NCI-H2196 (cell line): ENCODE measurements around the gene EYA4.
A peak's percentile ranks its signal among the peaks of the same experiment; 100 is the strongest.

Experiments used
- DNase-seq: peaks from one replicate; lab custom pipeline; 2025; ENCODE audit not compliant: unreplicated experiment; lab: John Stamatoyannopoulos, UW

EYA4 gene

DNA sequence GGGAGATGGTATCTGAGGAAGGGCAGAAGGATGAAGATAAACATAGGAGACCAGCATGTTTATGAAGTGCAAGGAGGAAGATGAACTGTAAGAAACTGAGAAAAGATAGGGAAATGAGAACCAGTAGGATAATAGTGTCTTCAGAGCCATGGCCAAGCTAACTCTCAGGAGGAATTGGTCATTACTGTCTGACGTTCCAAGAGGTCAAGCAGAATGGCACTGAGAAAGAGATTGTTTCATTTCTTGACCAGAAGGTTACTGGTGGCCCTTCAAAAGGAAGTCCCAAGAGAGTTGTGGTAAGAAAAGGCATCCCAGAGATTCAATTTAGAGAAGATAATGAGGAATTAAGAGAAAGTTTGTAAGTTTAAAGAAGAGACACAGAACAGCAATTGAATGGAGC, 47.5 kb downstream of the EYA4 start:
- DNase-seq, result no peak

DNA sequence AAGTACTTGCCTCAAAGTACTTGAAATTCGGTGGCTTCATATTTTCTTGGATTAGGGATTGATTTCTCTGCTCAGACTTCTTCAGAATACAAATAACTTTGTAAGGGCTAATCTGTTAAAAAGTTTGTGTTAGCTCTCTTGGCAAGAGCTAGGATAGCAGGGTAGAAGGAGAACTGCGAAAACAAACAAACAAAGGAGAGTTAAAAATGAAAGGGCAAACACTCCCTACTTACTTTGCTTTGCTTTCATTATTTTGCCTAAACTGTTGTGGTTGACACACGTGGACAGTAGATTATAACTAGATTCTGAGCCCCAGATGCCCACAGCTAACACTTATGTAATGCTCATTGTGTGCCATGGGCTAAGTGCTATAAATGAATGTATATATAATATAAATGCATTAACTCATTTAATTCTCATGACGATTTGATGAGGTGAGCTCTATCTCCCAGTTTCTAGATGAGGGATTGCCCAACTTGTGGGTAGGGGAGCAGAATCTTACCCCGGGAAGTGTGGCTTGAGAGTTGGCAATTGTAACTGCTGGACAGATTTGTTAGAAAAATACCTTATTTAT, 48.7 kb downstream of the EYA4 start:
- DNase-seq, result no peak

DNA sequence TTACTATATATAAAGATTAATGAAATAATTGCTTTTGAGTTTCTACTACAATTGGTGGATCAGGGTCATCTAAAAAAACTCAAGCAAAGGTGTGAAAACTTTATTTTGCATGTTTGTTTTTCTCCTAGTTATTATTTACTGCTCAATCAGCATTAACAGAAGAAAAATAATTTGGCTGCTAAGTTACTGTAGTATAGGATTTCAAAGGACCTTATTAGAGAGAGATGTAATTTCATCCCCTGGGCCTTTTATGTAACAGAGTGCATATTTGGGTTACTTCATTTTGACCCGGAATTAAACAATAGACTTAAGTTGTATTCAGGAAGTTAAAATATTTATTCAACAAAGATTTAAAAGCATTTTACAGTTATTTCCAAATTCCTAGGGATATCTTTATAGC, 49.8 kb downstream of the EYA4 start:
- DNase-seq, result no peak

DNA sequence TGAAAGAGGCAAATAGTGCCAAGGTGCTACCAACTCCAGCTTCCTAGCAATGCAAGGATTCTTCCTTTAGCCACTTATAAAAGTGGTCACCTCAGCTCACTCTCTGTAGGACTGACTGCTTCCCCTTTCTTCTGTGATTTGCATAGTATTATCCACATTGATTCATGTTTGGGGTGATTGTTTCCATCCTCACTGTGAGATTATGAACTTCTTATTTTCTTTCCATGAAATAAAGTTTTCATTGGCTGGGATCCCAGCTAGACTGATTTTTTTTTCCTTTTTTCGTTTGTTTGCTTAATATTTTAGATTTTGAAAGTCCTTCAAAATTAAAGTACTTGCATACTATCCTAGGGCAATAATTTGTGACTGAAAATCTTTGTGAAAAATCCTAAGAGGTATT, 50.5 kb downstream of the EYA4 start:
- DNase-seq, result no peak

DNA sequence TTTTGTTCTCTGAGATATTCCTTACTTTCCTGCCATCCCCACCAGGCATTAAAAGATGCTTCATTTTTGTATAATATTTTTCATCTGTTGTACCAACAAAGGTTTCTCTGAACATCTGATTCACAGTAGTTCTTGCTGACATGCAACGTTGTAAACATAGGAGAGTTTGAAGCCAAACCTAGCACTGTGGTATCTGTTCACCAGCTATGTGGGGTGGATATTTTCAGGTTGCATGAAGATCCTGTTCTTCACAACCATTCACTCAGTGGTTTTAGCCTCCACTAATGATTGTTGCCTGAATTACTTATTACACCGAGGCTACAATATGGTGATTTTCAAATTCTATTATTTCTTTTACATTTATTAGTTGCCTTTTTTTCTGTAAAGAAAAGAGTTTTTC, 56.5 kb downstream of the EYA4 start:
- no peak for DNase-seq

DNA sequence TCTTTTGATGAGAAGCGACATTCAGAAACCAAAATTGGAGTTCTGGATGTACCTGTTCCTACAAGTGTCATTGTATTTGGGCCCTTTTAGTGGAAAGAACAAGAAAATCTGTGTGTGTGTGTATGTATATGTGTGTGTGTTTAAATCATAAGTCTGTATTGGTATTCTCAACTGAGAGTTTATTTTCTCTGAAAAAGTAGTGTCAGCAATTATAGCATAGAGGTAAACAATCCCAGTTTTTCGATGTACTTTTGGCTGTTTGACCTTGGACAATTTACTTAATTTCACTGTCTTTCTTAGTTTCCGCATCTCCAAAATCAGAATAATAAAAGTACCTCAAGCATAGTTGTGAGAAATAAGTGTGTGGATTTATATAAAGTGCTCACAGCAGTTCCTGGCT, 57.2 kb downstream of the EYA4 start:
- DNase-seq, result no peak

DNA sequence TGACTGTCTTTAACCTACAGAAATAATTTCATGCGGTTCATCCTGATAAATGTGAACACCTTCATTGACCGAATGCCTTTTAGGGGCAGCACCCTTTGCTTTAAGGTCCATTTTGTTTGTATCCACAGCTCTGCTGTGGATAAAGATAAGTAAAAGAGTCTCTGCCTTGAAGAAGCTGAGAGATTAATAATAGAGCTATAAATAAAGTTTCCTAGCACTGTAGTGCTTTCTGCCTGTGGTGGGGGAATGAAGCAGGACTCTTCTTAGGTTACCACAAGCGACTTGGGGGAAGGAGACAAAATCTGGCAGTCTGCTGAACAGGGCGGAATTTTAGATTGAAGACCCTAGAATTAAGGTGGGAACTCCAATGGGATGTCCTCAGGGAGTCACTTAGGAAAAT, 57.6 kb downstream of the EYA4 start:
- DNase-seq, result no peak

DNA sequence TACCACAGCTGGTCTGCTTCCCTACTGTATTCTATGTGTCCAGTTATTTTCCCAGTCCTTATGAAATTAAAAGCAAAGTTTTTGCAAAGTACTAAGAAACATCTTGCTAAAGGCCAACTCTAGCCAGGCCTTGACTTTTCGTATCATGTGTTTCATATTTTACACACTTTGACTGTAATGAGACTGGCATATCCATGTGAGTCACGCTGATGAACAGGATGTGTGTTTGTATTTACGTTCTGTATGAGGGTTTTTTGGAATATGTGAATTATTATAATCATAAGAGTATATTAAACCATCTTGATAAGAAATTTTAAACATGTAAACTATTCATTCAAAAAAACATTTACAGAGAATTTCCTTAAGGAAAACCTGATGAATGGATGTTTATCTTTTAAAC, 59.7 kb downstream of the EYA4 start:
- no peak for DNase-seq

DNA sequence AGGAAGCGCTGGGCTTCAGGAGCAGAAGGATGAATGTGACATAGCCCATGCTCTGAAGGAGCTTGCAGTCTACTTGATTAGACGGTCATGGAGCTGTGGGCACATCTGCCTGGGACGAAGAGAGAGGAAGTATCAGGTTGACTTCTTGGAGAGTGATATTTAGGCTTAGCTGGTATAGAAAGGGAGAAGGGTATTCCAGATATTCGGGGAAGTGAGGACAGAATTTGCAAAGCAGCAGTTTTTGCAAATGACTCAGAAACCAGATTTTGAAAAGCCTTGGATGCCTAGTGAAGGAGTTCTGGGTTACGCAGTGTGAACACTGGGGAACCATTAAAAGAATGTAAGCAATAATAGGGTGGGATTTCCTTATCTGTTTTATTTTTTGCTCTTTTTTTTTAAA, 60.7 kb downstream of the EYA4 start:
- DNase-seq, result no peak

DNA sequence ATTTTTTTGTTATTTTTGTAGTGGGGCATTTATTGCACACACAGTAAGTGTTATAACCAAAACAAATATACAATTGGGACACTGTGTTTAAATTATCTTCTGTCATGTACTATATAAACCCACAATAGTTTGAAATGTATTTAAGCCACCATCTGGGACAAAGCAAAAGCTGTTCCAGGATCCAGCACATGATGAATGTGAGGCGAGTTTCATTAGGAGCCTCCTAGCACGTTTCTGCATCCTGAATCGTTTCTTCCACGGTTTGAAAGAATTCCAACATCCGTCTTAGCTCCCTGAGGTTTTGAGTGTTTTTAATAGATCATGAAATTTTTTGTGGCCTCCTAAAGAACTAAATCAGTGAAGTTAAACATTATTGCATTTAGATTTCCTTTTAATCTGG, 65.8 kb downstream of the EYA4 start:
- DNase-seq, result no peak

DNA sequence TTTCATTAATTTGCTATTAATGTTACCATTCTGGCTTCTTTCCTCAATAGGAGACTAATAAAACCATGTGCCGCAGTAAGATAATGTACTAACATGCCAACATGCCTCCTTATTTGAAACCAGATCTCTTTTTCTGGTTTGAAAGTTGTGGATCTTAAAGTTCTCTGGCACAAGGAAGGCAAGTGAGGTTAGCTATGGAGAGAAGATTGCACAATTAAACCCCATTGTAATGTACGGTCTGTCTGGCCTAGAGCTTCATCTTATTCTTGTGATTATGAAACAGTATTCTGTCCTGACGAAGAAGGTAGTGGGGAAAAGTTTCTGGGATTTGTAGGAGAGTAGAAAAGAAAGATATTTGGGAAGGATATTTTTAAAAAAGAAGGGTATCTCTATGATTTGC, 68.4 kb downstream of the EYA4 start:
- DNase-seq, result no peak

DNA sequence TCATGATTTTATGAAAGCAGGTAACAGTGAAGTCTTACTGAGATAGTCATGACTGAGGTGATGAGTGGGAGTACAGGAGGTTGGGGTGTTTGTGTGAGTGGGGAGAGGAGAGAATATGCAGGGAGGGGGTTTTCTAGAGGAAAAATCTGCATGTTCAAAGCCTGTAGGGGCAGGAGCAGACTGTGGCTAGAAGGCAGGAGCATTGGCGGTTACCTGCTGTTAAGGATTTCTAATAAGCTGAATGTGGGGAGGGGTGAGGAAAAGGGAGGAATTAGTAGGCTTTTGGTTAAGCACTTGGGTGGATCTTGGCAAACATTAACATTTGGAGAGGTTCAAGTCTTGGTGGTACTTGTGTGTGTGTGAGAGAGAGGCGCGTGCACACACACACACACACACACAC, 70.8 kb downstream of the EYA4 start:
- DNase-seq, result no peak

DNA sequence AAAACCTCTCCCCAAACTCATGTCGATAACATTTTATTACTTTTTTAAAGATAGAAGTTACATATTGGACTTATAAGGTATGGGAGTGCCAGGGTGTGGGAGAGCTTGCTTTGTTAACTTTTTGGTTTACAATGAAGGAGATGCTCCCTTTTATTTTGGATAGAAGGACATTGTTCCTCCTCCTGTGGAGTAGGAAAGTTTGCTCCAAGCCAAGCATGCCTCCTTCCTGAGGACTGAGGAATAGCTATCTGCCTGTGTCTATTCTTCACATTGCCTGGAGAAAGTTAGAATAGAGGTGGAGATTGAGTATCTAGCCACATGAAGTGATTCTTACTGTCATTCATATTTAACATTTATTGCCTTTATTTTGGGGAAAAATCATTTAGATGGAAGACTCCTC, 71.9 kb downstream of the EYA4 start:
- no peak for DNase-seq

DNA sequence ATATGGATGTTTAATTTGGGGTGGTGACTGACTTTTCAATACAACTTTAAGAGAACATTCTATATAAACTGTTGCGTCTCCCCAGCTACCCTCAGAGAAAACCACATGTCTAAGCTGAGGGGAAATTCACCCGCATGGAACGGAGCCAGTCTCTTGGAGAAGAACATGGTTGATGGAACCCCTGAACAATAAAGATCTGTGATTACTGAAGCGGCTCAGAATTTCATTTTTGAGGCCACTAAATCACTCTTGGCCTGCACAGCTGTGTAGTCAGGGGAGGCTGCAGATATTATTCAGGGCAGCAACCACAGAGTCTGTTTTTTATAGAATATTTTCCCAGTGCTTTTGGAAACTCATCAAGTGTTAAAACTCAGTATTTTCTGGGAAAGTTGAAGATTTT, 73.8 kb downstream of the EYA4 start:
- no peak for DNase-seq

DNA sequence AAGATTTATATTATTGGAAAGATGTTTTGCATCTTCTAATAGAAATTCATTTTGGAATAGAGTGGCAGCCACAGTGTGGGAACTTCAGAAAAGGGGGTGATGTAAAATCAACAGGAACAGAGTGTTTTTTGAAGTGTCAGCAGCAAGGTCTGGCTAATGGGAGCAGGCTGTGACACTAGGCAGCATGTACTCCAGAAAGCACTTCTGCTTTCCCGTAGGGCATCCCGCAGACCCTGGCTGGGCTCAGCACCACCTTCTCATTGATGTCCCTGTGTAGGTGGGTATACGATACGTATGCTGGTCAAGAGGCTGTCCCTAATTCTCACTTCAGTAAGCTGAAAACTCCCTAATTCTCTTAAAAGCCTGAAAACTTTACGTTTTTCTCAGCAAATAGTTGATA, 74.7 kb downstream of the EYA4 start:
- DNase-seq, result no peak

DNA sequence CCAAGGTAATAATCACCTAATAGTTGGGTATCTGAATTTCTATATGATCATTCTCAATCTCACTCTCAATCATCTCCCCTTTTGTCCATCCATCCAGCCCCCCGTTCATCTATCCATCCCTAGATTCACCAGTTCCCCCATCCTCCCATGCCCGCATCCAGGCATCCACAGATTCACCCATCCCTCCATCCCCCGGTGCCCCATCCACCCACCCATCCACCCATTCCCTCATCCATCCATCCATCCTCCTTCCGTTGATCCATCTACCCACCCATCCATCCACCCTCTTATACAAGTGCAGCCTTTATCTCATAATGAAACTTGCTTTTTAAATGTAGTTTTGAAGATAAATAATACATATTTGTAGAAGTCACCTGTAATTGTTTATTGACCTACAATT, 76.5 kb downstream of the EYA4 start:
- no peak for DNase-seq

DNA sequence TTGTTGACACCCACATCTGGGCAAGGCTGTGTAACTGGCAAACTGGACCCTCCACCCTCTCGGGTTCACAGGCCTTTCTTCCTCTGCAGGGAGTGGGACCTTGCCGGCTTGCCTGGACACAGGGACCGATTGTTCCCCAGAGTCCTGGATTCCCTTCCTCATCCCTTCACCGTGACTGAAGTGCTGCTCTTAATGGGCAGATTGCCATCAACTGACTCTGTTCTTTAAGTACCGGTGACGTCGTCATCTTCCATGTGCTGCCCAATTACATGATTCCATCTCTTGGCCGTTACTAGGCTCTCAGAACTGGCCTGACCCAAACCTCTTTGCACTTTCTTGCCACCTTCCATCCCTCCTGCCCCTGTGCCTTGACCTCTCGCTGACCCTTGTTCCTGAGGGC, 85.4 kb downstream of the EYA4 start:
- DNase-seq, result peak; percentile 52

DNA sequence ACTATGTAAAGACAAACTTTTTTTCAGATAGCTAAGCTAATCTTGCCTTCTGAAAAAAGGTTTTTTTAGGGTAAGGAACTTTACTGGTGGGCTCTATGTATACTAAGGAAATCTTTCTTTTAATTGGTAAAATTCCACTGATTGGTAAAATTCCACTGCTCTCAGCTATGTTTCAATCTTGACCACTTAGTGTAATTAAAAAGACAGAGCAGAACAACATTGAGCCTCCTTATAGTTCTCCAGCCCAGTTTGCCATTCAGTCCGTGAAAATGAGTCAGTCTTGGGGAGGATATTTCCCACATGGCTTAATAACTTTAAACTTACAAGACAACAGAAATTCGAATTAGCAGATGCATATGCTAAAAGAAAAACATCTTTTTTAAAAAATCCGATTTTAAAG, 92.7 kb downstream of the EYA4 start:
- no peak for DNase-seq

DNA sequence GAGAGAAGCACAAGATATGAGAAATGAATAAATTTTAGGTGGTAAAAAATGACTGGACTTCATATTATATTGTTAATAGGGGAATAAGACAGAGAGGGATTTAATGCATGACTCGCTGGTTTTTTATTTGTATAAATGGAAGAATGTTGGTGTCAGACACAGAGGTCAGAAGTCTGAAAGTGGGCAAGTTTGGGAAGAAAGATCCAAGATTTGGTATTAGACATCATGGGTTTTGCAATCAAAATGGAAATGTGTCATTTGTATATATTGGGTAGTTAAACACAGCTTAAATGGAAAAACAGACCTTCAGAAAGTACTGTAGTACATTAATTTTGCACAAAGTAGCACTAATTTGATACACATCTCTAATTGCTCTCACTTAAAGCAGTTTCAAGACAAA, 96.2 kb downstream of the EYA4 start:
- no peak for DNase-seq

DNA sequence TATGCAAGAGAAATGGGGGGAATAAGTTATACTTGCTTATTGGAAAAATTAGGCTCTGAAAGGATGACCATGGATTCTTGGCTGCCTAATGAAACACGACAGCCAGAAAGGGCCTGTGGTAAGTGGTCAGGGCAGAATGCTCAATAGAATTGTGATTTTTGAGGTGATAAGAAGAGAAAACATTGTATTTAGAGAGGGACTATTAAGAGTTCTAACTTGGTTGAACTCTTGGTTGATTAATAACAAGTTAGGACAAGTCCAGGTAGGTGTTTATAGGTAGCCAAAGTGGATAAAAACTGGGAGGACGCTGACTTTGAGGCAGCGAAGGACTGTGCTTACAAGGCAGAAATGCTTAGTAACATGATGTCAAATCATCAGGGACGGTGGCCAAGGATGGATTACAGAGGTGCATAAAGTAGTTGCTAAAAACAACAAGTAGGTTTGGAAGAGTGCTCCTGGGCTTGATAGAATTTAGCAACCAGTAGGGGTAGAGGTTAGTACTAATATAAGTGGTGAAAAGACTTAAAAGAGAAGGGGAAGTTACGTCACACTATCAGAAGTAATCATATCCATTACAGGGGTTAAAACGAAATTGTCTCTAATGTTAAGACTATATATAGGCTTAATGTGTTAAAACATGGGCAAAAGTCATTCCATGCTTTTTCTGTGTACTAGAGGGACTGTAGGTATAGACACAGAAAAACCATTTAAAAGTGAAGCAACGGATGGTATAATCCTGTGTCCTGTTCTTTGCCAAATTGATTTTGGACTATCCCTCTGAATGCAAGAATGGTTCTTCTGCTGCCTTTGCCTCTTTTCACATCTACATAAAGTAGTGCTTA, 98.6 kb downstream of the EYA4 start:
- no peak for DNase-seq

DNA sequence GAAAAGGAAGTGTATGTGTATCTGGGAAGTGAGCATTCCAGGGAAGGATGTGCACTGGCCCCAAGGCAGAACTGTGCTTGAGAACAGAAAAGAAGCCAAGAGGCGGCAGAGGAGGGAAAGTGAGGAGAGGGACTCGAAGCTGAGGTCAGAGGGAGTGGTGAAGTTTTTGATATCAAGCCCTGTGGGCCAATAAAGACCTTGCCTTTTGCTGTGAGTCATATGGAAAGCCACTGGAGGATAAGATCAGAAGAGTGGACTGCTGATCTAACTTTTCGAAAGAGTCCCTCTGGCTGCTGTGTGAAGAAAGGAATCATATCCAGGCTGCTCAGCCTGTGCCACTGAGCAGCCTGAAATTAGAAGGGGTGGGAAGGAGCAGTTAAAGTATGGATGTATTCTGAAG, 99.4 kb downstream of the EYA4 start:
- no peak for DNase-seq

DNA sequence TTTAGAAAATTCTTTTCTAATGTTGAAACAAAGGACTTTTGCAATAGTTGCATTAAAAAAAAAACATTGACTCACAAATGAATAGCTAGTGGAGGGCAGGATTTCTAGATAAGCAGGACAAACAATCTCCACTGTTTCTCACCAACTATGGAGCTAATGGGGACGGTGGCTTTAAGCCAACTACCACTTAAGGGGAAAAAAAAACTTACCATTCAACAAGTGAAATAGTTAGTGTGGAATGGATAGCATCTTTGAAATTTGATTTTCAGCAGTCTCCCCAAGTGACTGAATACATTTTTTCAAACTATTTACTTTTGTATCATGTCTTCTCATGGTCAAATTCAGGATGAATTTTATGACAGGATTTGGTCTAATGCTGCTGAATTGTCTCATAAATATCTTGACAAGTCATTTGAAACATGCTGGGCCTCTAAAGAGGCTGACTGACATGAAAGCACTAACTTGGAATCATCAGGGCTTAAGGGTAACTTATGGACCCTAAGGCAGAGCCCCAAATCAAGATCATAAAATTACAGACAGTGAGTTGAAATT, 100.5 kb downstream of the EYA4 start:
- peak; percentile 47 for DNase-seq

DNA sequence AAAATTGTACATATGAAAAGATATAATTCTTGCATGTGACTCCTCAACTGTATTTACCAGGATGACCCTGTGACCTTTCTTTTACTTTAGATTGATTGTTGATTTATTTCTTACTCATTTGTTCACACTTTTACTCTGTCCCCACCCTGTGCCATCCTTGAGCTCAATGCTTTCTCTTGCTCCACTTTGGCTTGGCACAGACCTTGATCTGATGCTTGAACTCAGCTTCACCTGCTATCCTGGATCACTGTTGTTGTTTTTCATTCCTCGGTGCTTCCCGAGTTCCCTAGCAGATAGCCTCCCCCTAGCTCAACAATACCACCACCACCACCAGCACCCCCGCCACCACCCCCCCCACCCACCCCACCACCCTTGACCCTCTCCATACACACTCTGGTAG, 102.1 kb downstream of the EYA4 start:
- DNase-seq, result no peak
